HG03066 (cell line): Measurements from ENCODE around the gene PTPRN2.

ENCODE experiments used
- ATAC-seq: cut with Tn5 transposase; IDR thresholded peaks from one replicate; pipeline ENCODE4 v1.9.1; 2021; ENCODE audit warnings: low read depth; ENCODE audit not compliant: unreplicated experiment

PTPRN2 gene

GRCh38 chr7:158252837-158253669 is 334.6 kb downstream of the PTPRN2 start:
- no peak for ATAC-seq

GRCh38 chr7:158252081-158252836 is 335.4 kb downstream of the PTPRN2 start:
- no peak for ATAC-seq

GRCh38 chr7:158251061-158251965 is 336.3 kb downstream of the PTPRN2 start:
- ATAC-seq = no peak

GRCh38 chr7:158249692-158250091 is 337.9 kb downstream of the PTPRN2 start:
- ATAC-seq = no peak

GRCh38 chr7:158248816-158249215 is 338.8 kb downstream of the PTPRN2 start:
- ATAC-seq = no peak

- no peak for ATAC-seq
Measured at GRCh38 chr7:158247758-158248487, 339.7 kb downstream of the PTPRN2 start.

GRCh38 chr7:158246960-158247673 is 340.5 kb downstream of the PTPRN2 start:
- ATAC-seq = no peak

- no peak for ATAC-seq
Measured at GRCh38 chr7:158246272-158246959, 341.2 kb downstream of the PTPRN2 start.

GRCh38 chr7:158245724-158246041 is 341.9 kb downstream of the PTPRN2 start:
- no peak for ATAC-seq

- ATAC-seq = no peak
Measured at GRCh38 chr7:158244873-158245723, 342.5 kb downstream of the PTPRN2 start.

GRCh38 chr7:158244430-158244829 is 343.2 kb downstream of the PTPRN2 start:
- no peak for ATAC-seq

- ATAC-seq = no peak
Measured at GRCh38 chr7:158241919-158242318, 345.7 kb downstream of the PTPRN2 start.

GRCh38 chr7:158240801-158241200 is 346.8 kb downstream of the PTPRN2 start:
- no peak for ATAC-seq

- no peak for ATAC-seq
Measured at GRCh38 chr7:158239290-158239981, 348.2 kb downstream of the PTPRN2 start.

GRCh38 chr7:158238616-158239289 is 348.9 kb downstream of the PTPRN2 start:
- ATAC-seq = no peak

GRCh38 chr7:158237672-158238335 is 349.8 kb downstream of the PTPRN2 start:
- ATAC-seq = no peak

- ATAC-seq = no peak
Measured at GRCh38 chr7:158236400-158236799, 351.2 kb downstream of the PTPRN2 start.
